Brain microvascular endothelial cell (primary cell): Measurements from ENCODE around the gene SPATA31E1.

ENCODE experiments used
- DNase-seq: peaks from one replicate; pipeline ENCODE4 v3.0.0-alpha.2; 2020
- H3K27ac ChIP-seq: fragments of 250-450 bp; sonication (Bioruptor Pico); 2 replicates; pipeline ENCODE4 v1.5.1; 2020; ENCODE audit warnings: mild to moderate bottlenecking, moderate library complexity
- H3K27me3 ChIP-seq: fragments of 250-450 bp; sonication (Bioruptor Pico); replicated peaks from 2 replicates; pipeline ENCODE4 v1.5.1; 2020; ENCODE audit warnings: mild to moderate bottlenecking
- H3K36me3 ChIP-seq: fragments of 250-450 bp; sonication (Bioruptor Pico); replicated peaks from 2 replicates; pipeline ENCODE4 v1.5.1; 2020; ENCODE audit warnings: mild to moderate bottlenecking
- H3K4me3 ChIP-seq: 2 replicates; pipeline ENCODE4 v1.5.1; 2011; ENCODE audit warnings: low read depth, mild to moderate bottlenecking, control low read depth, low read length, moderate library complexity
- in situ Hi-C: cut with HindIII; loops from 2 replicates; pipeline ENCODE4 v1.10.0; 2017; ENCODE audit warnings: low sequenced_read_pairs, low pct_ligation_motif_present
- TF ChIP-seq, protein P1 (sequence below): IDR thresholded peaks from 2 replicates; pipeline ENCODE4 v1.5.1; 2011; ENCODE audit warnings: low read depth, mild to moderate bottlenecking, moderate library complexity, low read length, control low read depth, inconsistent platforms; ENCODE audit errors: missing control alignments

The SPATA31E1 gene

DNA sequence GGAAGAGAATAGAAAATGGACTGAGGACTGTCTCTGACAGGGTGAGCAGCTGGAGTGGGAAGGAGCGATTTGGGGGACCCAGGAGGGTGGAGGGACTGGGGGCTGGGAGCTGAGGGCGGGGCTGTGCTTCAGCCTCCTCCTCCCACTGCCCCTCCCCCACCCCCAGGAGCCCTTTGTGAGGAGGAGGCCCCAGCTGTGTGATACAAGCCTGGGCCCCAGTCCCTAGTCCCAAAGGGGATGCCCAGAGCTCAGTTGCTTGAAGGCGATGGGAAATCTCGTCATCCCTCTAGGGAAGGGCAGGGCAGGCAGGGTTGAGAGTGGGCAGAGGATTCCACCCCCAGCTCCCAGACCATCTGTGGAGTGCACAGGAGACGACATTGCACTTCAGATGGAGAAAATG is at the start of gene SPATA31E1:
TSS of gene SPATA31E1 (plus strand) at position 251 of the 400 bp plus-strand sequence. CDS start at position 266, 15 bp downstream.
- in situ Hi-C loops = no loop called here
- no peaks in the 10 kb centered on the region for H3K27me3 ChIP-seq
- H3K27ac ChIP-seq = no peak within 1 kb of the TSS
- TF ChIP-seq, protein P1, sequence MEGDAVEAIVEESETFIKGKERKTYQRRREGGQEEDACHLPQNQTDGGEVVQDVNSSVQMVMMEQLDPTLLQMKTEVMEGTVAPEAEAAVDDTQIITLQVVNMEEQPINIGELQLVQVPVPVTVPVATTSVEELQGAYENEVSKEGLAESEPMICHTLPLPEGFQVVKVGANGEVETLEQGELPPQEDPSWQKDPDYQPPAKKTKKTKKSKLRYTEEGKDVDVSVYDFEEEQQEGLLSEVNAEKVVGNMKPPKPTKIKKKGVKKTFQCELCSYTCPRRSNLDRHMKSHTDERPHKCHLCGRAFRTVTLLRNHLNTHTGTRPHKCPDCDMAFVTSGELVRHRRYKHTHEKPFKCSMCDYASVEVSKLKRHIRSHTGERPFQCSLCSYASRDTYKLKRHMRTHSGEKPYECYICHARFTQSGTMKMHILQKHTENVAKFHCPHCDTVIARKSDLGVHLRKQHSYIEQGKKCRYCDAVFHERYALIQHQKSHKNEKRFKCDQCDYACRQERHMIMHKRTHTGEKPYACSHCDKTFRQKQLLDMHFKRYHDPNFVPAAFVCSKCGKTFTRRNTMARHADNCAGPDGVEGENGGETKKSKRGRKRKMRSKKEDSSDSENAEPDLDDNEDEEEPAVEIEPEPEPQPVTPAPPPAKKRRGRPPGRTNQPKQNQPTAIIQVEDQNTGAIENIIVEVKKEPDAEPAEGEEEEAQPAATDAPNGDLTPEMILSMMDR = no peak
- no peak for DNase-seq
- no peak within 1 kb of the TSS for H3K4me3 ChIP-seq
- H3K36me3 ChIP-seq = no peaks in the 10 kb centered on the region

DNA sequence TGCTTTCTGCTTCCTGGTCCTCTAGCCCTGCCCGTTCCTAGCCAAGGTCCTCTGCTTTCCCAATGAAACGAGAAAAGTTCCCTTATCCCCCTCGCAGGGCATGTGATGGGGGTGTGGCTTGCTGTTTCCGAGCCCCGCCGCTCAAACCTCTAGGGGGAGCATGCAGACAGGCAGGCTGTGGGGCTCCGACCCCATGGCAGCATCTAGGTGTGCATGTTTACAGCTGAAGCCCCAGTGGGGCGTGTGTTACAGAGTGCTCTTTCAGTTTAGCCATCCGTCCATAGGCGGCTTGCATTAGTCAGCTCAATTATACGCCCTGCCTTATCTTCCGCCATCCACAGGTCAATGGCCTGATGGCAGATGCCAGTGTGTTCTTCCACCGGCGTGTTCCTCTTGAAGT is 48.3 kb upstream of the SPATA31E1 start:
- in situ Hi-C loops = no loop called here
- DNase-seq = no peak
- H3K27ac ChIP-seq = no peak overlapping the region
- no peaks in the 10 kb centered on the region for H3K27me3 ChIP-seq
- H3K36me3 ChIP-seq = no peaks in the 10 kb centered on the region
- TF ChIP-seq, protein P1 = peak; percentile 45
- no peak overlapping the region for H3K4me3 ChIP-seq

DNA sequence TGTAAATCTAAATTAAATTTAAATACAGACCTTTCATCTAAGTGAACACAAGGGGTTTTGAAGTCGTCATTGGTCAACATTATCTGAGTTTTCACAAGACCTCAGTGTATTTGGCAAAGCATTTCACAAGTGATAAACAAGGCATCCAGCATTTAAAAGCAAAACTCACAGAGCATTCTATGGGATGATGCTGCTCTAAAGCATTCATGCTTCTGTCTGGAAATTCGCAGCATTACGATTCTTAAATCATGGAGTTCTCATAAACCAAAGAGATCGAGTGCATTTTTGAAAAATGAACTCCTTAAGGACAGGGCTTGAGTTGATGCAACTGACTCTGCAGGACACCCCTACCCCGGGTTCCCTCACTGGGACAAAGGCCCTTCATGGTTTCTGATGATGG is 46.1 kb upstream of the SPATA31E1 start:
- Histone ChIP-seq H3K4me3 (no peak overlapping the region), H3K27ac (no peak overlapping the region), H3K27me3 (no peaks in the 10 kb centered on the region), H3K36me3 (no peaks in the 10 kb centered on the region)
- TF ChIP-seq, protein P1 = no peak
- no peak for DNase-seq
- in situ Hi-C loops = no loop called here

DNA sequence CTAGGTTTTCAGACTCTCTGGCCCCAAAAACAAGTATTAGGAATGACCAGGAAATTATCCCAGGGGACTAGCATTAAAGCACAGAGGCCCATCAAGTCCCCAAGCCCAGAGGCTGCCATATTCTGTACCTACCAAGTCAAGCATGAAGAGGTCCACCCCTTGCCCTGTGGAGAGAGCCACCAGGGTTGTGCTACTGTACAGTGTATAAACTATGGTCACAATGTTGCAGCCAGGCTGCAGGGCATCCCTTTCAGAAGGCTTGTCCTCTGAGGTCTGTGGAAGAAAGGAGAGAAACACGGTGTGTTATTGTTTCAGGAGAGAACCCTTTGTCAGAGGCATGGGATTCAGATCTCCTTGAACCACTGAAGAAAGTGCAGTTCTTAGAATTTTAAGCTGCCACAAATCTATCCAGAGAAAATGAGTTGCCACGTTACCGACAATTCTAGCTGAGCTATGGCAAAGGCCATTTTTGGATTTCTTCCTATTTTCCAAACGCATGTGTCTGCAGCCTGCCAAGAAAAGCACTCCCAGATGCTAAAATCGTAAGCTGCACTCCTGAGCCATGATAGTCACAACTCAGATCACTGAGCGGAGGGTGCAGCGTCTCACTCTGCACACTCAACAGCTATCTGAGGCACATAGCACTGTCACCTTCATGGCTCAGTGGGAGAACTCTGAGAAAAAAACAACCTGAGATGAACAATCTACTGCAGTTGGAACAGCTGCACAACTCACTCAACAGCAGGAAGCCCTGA is 45.5 kb upstream of the SPATA31E1 start:
- TF ChIP-seq, protein P1 = no peak
- no peak for DNase-seq
- no peak overlapping the region for H3K27ac ChIP-seq
- H3K36me3 ChIP-seq = no peaks in the 10 kb centered on the region
- in situ Hi-C loops = no loop called here
- H3K4me3 ChIP-seq = no peak overlapping the region
- H3K27me3 ChIP-seq = no peaks in the 10 kb centered on the region

DNA sequence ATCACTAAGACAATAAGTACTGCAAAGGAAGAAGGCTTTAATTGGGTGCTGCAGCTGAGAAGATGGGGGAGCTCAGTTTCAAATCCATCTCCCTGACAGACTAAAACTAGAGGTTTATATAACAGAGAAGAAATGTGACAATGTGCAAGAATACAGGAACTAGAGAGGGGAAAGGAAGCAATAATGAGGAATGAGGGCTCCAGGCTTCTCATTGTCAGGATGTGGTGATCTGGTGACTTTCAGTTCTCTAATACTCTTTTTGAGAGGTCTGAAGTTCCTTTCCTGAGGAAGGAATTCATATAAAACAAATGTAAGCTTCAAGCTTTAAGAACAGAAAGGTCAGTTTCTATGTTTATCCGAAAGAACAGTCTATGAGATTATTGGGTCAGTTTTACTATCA is 42.5 kb upstream of the SPATA31E1 start:
- in situ Hi-C loops = no loop called here
- Histone ChIP-seq H3K4me3 (no peak overlapping the region), H3K27ac (no peak overlapping the region), H3K36me3 (no peaks in the 10 kb centered on the region), H3K27me3 (no peaks in the 10 kb centered on the region)
- TF ChIP-seq, protein P1 = no peak
- no peak for DNase-seq
